HG03558 (cell line): ENCODE results near the gene DHX32.

ENCODE experiments used
- ATAC-seq: cut with Tn5 transposase; IDR thresholded peaks from one replicate; pipeline ENCODE4 v1.9.1; 2021; ENCODE audit warnings: moderate number of reproducible peaks; ENCODE audit not compliant: unreplicated experiment; ENCODE audit errors: extremely low read depth

The DHX32 gene

GRCh38 chr10:125850766-125851731, 30.0 kb downstream of the DHX32 start:
- no peak for ATAC-seq

DNA sequence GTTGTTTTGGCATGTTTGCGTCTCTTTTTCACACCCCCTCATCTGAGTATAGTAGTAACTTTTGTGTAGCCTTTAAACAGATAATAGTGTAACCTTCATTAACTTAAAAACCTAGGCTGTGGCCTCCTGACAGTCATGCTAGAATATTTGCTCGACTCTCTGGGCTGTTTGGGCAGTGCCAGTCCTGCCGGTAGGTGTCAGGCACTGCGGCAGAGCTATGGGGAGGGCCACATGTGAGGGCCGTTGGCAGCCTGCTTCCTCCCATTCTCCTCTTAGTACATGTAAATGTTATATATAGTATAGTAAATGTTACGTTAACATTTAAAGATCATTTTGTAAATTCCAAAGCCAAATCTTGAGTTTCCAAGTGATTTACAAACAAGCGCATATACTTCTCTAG, 31.6 kb downstream of the DHX32 start:
- ATAC-seq = no peak

DNA sequence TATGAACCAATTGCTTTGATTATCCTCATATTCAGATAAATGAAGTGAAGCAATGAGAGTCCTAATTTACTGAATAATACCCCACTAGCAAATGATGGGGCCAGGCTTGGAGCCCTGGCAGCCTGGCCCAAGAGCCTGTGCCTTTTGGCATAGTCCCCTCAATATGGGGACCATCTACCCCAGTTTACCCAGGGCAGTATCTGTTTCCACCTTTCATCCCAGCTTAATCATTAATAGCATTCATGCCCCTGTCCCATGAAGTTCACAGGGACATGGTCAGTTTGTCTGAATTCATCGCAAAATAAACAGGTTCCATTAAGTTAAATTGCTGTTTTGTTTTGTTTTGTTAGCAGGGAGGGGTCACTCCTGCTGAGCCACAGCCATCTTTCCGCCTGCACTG, 32.2 kb downstream of the DHX32 start:
- no peak for ATAC-seq

DNA sequence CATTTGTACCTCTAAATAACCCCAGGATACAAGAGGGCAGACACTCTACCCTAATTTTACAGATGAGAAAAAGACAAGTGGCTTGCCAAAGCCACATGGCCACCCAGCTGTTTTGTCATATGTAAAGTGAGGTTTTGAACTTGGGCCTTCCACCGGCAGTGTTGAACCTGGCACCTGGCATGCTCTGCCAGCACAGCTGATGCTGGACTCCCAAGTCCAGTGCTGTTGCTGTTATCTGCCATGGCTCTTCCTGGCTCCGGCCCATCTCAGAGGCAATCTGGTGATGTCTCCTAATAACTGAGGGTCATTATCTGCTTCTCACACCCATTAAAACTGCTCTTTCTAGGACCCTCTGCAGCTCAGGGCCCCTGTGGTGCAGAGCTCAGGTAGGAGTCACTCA, 32.7 kb downstream of the DHX32 start:
- ATAC-seq = no peak

DNA sequence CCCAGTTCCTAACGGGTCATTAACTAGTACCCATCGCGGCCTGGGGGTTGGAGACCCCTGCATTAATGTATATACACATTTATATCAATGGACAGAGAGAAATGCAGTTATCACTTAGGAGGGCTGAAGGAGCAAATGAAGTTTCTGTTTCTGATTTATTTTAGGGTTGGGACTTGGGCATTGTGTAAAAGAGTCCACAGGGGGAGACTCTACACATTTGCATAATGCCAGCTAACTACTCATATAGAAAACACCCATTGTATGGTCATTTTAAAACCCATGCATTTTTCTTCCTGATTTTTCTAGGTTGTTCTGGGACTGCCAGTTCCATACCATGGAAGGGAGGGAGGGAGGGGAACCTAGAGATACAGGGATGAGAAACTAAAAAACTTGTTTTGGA, 34.2 kb downstream of the DHX32 start:
- ATAC-seq = no peak

DNA sequence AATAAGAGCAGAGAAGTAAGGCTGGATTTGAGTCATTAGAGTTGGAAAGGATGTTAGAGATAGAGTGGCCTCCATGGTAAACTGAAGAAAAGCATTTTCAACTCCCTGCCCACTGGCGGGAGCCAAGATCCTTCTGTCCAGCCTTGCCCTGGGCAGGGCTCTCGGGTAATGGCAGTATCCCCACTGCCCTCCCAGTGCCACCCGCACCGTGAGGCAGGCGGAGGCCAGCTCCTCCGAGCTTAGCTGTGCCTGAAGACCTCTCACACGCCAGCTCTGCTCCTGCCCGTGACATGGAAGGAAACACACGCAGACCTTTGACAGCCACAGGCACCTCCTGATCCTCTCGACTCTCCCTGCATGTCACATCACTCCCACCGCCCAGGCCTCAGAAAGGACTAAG, 35.5 kb downstream of the DHX32 start:
- no peak for ATAC-seq

DNA sequence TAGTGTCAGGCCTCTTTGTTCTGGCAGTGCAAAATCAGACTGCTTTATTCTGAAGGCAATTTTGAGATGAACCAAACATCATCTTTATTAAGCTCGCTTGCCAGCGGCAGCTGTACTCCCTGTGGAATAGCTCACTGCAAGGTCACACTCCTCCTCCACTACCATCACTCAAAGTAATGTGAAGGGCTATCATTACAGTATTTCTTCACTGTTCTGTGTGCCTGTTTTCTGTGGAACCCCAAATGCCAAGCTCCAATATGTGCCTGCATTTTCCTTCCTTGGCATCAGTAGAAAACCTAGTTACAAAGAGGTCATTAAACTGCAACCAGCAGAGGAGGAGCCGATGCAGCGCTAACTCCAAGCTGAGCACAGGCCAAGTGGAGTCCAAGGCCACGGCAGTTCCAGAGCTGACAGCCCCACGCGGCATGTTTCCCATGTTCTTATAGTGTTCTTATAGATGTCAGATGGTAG, 36.3 kb downstream of the DHX32 start:
- ATAC-seq = no peak

DNA sequence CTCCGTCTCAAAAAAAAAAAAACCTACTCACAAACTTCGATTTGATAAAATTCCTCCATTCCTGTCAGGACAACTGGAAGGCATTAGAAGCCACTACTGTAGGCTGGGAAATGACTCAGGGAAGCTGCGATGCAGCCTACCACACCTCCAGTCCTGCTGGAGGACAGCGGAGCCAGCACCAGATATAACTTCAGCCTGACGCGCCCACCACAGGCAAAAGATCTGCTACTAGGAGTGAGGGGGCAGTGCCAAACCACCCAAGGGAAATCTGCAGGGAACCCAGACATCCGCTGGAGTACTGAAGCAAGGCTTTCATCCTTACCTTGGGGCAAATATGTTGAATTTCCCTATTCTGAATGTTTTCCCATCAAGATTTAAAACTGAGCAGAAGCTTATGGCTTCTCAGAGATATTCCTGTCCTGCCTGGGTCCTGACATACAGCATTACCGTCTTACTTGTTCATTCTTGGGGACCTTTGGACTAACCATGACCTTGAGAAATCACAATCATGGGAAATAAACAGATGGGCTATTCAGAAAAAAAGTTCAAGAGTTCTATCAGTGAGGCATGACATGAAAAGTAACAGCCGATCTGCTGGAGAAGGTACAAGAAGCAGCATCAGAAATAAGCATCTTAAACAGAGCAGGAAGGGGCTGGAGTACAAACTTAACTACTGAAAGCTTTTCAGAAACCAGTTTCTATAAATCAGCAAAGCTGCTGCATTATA, 37.3 kb downstream of the DHX32 start:
- ATAC-seq = no peak

DNA sequence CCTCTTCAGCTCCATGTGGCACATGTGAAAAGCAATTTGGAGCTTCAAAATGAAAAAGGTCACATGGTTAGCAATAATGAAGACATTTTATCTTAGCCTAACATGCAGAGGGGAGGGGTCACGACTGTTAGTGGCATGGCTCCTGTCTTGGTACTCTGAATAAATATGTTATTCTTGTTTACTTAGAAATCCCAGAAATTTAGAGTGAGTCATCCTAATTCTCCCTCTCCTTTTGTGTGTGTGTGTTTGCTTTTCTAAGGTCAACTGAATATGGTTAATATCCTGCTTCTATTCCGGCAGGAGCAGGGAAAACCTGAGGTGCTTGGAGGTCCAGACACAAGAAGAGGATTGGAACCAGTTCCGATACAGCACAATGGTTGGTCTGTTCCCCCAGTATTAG, 40.1 kb downstream of the DHX32 start:
- no peak for ATAC-seq

GRCh38 chr10:125840406-125840805, 40.7 kb downstream of the DHX32 start:
- no peak for ATAC-seq

DNA sequence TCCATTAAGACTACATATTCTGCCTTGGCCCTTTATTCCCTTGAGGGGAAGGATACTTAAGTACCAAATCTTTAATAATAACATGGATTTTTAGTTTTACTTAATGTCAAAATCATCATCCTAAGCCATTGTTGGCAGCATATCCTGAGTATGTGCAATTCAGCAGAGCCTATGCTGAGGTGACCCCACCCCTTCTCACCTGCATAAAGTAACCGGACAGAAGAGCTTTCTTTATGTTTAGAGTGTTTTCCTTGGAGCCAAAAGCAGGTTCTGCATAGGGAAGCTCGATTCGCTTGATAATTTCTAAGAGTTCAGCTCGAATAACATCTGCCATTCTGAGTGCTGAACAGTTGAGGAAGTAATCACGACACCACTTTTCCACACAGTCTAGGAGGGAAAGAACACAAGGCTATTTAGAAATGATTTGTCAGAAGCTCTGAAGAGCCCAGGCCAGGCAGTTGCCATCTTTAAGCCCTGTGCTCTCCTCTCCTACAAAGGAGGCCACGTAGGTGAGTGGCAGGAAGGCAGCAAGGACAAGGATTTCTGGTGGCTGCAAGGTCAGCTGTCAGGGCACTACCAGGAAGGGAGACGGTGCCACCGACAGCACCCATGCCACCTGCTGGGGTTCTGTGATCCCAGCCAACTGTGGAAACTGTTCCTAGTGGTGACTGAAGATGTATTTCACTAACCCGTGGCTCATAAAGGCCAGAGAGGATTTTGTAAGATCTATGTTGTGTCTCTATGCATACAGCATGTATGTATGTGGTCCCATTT, 42.1 kb downstream of the DHX32 start:
- no peak for ATAC-seq

DNA sequence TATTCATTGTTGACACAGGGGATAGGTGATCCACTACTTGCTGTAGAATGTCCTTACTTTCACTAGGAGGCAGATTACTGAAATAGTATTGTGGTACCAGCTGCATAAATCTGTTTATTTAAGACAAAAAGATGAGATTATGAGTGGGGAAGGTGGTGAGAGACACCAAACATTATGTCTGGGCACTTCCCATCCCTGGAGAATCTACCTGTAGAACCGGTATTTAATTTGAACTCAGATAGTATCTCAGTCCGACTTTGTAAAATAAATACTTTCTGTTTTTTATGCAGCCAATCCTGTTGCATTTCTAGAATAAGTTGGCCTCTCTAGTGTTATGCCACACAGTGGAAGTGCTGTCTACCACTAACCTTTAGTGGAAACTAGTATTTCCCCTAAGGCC, 44.3 kb downstream of the DHX32 start:
- ATAC-seq = no peak

DNA sequence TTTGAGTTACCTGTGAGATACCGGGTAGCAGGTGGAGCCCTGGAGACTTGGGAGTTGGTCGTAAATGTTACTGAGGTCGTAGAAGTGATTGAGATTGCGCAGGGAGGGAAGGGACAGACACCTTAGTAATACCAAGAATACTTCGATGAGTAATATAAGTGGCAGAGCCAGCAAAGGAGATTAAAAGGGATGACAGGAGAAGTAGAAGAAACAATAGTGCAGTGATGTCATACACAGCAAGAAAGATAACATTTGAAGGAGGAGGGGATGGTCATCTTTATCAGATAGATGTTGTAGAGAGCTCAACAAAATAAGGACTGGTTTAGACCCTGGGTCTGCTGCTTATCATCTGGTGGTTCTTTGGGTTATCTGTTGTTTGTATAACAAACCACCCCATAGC, 52.8 kb downstream of the DHX32 start:
- ATAC-seq = no peak

DNA sequence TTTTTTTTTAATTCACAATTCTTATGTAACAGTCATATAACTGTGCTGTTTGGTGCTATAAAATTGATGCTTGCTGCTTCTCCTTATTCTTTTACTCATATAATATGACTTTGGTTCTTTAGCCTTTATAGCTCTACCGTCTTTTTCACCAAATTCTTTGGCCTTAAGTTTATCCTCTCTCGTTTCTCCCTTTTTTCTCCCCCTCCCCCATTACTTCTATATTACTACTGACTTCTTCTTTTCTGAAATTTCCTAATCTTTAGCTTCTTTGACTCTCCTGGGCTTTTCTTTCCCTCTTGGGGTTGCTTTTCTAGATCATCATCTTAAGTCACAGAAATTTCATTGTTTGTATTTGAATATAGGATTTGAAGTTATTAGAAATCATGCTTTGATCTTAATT, 54.0 kb downstream of the DHX32 start:
- no peak for ATAC-seq

DNA sequence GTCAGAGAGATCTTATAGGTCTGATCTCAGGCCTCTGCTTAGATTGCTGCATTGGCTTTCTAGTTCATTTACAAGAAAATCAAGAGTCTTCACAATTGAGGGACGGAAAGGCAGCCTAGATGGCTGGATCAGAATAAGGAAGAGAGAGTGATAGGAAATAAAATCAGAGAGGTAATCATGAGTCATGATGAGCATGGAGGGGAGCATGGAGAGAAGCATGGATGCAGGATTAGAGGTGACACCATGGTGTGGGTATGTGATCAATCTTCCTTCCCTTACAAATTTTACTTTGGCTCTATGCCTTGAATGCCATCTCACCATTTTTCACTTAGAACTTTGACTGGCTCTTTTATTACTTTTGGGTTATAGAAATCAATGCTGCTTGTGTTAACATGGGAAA, 56.4 kb downstream of the DHX32 start:
- ATAC-seq = no peak

DNA sequence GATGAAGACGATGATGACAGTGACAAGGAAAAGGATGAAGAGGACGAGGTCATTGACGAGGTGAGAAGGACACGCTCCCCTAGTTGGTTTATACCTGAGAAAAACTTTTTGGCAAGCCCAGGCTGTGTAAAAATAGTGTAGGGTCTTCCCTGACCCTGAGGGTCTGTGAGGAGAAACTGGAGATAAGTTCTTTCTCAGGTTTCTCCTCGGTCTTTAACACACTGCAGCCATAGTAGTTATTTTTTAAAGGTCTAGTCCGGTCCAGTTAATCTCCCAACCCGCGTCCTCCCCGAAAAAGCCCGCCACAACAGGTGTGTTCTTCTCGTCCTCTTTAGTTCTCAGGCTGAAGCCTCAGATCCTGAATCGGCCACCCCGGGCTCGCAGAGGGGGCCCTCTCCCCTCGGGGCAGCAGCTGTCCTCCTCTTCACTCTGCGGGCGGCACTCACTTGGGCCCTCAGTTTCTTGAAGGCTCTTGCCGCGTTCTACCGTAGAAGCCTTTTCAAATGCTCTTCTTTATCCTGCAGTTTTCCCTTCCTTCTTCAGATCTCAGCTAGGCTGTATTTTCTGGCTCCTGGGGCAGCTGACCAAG, 57.3 kb downstream of the DHX32 start:
- ATAC-seq = no peak

DNA sequence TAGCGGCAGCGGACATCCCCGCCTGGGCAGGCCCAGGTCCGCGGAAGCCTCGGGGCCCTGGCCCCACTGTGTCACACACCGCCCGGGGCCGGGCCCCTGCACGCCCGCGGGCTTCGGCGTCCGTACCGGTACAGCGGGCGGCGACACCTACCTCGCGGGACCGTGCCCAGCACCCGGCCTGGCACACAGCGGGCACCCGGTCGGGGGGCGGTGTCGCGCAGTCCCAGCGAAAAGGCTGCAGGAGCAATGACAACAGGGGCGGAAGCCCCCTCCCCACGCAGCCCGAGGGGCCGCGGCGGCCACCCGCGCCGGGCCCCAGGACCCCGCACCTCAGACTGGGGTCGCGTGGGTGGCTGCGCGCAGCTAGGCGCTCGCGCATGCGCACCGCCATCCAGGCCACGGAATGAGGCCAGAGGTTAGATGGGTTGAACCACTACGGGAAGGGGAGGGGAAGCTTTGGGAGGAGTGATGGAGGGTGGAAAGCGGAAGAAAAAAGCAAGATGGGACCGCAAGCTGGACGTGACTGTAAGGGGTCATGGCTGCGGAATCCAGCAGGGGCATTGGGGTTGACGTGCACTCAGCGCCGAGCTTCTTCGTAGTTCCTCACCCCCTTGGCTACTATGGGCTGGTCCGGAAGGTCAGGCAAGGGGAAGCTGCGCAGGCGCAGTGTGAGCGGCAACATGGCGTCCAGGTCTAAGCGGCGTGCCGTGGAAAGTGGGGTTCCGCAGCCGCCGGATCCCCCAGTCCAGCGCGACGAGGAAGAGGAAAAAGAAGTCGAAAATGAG, 58.0 kb downstream of the DHX32 start, which contains the start of the genes BCCIP and UROS:
BCCIP (plus strand) TSS at position 669 of the 785 bp plus-strand sequence; CDS start at position 681, 12 bp downstream.
UROS (minus strand) TSS at position 381 of the 785 bp plus-strand sequence. CDS start 6,759 bp downstream, outside the sequence.
- ATAC-seq = peak; percentile 57

DNA sequence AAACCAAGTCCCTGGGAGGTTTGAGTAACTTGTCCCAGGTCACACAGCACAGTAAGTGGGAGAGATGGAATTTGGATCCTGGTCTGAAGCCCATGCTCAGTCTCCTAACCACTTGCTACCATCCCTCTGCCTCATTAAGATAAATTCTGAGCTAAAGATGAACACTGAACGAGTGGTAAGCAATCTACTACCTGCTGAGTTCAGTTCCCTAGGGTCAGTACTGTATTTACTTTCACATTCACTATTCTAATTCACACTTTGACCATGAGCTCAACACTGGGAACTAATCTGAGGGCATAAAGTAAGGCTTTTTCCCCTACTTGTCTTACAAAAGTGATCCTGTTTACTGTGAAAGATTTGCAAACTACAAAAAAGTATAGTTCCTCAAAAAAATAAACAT, 60.4 kb downstream of the DHX32 start:
- ATAC-seq = no peak

GRCh38 chr10:125817337-125817946, 63.6 kb downstream of the DHX32 start:
- no peak for ATAC-seq
